ENCODE results near the gene KHDRBS2.

The KHDRBS2 gene

DNA sequence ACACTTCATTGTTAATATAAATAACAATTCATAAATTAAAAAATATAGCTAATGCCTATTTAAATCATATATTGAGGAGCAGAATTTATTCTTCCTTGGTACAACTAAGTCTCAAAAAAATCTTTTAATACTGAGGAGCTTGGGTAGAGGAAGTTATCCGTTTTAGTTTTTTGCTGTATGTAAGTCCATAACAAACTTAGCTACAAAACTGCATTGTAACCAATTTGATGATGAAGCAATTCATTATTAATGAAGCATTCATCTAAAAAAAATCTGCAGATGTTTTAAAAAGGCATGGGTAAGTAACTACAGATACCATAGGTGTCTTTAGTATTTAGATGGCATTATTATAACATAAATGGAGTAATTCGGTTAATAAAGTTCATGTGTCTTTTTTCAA is 1.3 kb downstream of the KHDRBS2 start:
- Histone ChIP-seq H3K36me3 (no peaks in the 10 kb centered on the region), H4K20me1 (no peaks in the 10 kb centered on the region), H3K4me2 (no peak overlapping the region), H3K27ac (no peak overlapping the region), H3K9ac (no peak overlapping the region), H3K4me1 (no peaks in the 10 kb centered on the region), H3K9me3 (replicated peaks in 1 of 11) (peaks cover 9 to 13% (median 12%) of the 10 kb centered on the region in 11 experiments), H3K4me3 (no peak overlapping the region), H3K27me3 (no peaks in the 10 kb centered on the region)
- TF ChIP-seq Cebpa-rat (IDR thresholded peaks at IDR 0.05) = no peak

DNA sequence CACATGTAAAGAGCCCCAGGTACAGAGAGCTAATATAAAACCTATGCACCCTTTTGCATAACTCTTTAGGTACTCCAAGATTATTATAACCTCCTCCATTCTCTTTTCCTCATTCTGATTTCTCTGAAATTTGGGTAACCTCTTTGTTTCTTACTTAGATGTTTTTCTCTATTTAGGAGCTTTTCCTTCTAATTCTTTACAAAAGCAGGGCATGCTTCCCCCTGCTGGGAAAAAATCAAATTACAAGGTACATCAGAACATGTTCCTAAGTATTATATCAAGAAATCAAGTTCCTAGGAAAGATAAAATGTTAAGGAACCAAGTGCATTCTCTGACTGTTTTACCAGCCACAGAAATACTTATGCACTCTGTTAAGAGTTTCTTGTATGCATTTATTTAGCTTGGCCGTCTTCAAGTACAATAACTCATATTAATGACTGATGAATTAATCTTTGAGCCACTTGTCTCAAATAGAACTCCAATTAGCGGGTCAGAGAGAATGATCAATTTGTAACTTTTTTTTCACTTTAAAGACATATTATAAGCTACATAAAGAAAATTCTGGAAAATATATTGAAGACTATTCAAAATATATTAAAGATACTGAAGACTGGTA is 2.1 kb downstream of the KHDRBS2 start:
- Histone ChIP-seq H3K4me1 (no peaks in the 10 kb centered on the region), H3K27me3 (no peaks in the 10 kb centered on the region), H3K9me3 (replicated peaks in 1 of 11) (peaks cover 9 to 13% (median 12%) of the 10 kb centered on the region in 11 experiments), H3K36me3 (no peaks in the 10 kb centered on the region), H3K27ac (no peak overlapping the region), H3K4me2 (no peak overlapping the region), H3K9ac (no peak overlapping the region), H3K4me3 (no peak overlapping the region), H4K20me1 (no peaks in the 10 kb centered on the region)
- TF ChIP-seq Cebpa-rat (IDR thresholded peaks at IDR 0.05) = no peak

DNA sequence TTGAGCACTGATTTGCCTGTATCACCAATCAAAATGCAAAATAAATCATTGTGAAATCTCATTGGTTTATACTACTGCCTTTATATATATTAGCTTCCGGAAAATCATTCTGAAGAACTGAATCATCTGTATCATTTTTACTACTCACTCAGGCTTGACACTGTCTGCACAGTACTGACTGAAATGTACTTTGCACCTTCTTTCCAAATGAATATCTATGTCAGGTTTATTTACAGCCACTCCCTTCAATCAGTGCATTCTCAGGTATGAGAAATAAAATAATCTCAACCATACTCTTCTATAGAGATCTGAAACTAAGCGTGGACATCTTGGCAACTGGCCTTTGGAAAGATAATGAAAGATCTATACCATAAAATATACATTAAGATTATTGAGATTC is 2.7 kb downstream of the KHDRBS2 start:
- Histone ChIP-seq H4K20me1 (no peaks in the 10 kb centered on the region), H3K4me1 (no peaks in the 10 kb centered on the region), H3K9me3 (replicated peaks in 1 of 11) (peaks cover 9 to 13% (median 12%) of the 10 kb centered on the region in 11 experiments), H3K27me3 (no peaks in the 10 kb centered on the region), H3K27ac (no peak overlapping the region), H3K4me3 (no peak overlapping the region), H3K36me3 (no peaks in the 10 kb centered on the region), H3K9ac (no peak overlapping the region), H3K4me2 (no peak overlapping the region)
- TF ChIP-seq Cebpa-rat (IDR thresholded peaks at IDR 0.05) = no peak

DNA sequence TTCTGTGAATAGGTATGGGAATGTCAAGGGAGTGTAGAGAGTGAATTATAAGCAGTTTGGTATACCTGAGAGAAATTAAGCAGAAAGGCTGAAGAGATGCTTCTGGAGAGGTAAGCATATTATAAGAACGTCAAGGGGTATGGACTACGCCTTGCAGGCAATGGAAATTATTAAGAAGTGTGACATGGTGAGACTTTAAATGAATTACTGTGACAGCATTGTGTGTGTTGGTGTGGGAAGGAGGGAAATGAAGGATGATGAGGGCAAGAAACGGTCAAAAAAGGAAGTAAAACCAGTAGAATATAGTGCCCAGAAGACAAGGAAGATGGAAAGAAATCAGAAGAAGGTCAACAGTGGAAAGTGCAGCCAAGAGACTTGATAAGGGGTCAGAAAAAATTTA is 5.9 kb downstream of the KHDRBS2 start:
- no peak overlapping the region for H3K27ac ChIP-seq
- no peaks in the 10 kb centered on the region for H3K9me3 ChIP-seq (replicated peaks in 1 of 11)
- TF ChIP-seq Cebpa-rat (IDR thresholded peaks at IDR 0.05) = no peak
- H3K4me3 ChIP-seq = no peak overlapping the region
- no peaks in the 10 kb centered on the region for H4K20me1 ChIP-seq
- no peak overlapping the region for H3K4me2 ChIP-seq
- no peaks in the 10 kb centered on the region for H3K4me1 ChIP-seq
- H3K36me3 ChIP-seq = no peaks in the 10 kb centered on the region
- no peaks in the 10 kb centered on the region for H3K27me3 ChIP-seq
- no peak overlapping the region for H3K9ac ChIP-seq

DNA sequence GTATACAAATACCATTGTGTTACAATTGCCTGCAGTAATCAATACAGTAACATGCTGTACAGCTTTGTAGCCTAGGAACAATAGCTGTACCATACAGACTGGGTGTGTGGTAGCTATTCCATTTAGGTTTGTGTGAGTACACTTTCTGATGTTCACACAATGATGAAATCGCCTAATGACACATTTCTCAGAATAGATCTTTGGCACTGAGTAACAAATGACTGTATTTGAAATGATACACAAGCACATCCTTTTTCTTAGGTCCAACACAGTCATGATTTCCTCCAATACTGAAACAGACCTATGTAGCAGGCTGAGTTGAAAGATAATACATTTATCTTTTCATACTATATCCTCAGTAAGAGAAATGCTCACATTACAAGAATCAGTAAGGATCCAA is 13.9 kb downstream of the KHDRBS2 start:
- no peak for TF ChIP-seq Cebpa-rat (IDR thresholded peaks at IDR 0.05)
- Histone ChIP-seq H3K4me2 (no peak overlapping the region), H3K4me1 (no peaks in the 10 kb centered on the region), H3K9ac (no peak overlapping the region), H3K36me3 (no peaks in the 10 kb centered on the region), H3K9me3 (replicated peaks in 1 of 11) (no peaks in the 10 kb centered on the region), H3K27me3 (no peaks in the 10 kb centered on the region), H3K27ac (no peak overlapping the region), H4K20me1 (no peaks in the 10 kb centered on the region), H3K4me3 (no peak overlapping the region)

DNA sequence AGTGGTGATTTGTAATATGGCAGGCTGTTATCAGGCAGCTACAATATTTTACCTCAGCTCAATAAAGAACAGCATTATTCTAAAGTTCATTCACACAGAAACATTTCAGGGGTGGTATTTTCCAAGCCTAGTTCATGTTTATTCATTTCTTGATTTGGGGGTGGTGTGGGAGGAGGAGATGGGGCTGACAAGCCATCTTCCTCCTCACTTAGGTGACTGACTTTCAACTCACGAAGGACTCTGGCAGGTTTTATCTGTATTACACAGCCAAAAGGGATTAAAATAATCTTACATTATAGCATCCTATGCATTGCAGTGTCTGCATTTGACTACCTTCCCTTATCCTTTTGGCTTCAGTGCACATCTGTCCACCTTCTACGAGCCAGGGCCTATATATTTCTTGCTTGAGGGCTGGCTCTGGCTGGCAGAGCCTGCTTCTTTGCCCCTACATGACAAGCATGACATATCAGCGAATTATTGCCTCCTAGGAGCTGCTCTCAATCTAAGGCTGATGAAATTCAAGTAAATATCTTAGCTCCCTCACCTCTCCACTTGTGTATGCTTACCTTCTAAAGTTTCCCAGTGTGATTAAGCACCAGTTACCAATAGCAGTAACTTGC is 20.0 kb downstream of the KHDRBS2 start:
- H3K9ac ChIP-seq = no peak overlapping the region
- H3K4me1 ChIP-seq = no peaks in the 10 kb centered on the region
- H3K36me3 ChIP-seq = no peaks in the 10 kb centered on the region
- TF ChIP-seq Cebpa-rat (IDR thresholded peaks at IDR 0.05) = no peak
- H3K4me3 ChIP-seq = no peak overlapping the region
- no peaks in the 10 kb centered on the region for H4K20me1 ChIP-seq
- no peak overlapping the region for H3K4me2 ChIP-seq
- H3K27ac ChIP-seq = no peak overlapping the region
- no peaks in the 10 kb centered on the region for H3K27me3 ChIP-seq
- no peaks in the 10 kb centered on the region for H3K9me3 ChIP-seq (replicated peaks in 1 of 11)

DNA sequence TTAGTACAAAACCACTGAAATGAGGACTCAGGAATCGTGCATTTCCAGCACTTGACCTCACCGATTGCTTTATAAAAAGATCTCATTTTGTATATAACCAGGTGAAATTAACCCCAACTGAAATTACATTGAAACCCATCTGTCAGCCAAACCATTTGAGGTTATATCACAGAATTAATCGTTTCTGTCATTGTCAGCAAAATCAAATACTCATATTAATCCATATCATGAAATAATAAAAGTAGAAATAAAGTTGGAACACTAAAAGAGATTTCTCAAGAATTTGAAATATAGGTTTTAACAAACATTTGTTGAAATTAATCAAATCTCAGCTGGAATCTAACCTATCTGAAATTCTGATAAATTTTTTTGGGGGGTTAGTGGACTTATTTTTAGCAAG is 23.7 kb downstream of the KHDRBS2 start:
- TF ChIP-seq Cebpa-rat (IDR thresholded peaks at IDR 0.05) = no peak
- H3K27me3 ChIP-seq = no peaks in the 10 kb centered on the region
- H3K9ac ChIP-seq = no peak overlapping the region
- H3K4me3 ChIP-seq = no peak overlapping the region
- no peak overlapping the region for H3K27ac ChIP-seq
- H3K4me2 ChIP-seq = no peak overlapping the region
- H3K4me1 ChIP-seq = no peaks in the 10 kb centered on the region
- H3K9me3 ChIP-seq (replicated peaks in 1 of 11) = no peaks in the 10 kb centered on the region
- H4K20me1 ChIP-seq = no peaks in the 10 kb centered on the region
- H3K36me3 ChIP-seq = no peaks in the 10 kb centered on the region

DNA sequence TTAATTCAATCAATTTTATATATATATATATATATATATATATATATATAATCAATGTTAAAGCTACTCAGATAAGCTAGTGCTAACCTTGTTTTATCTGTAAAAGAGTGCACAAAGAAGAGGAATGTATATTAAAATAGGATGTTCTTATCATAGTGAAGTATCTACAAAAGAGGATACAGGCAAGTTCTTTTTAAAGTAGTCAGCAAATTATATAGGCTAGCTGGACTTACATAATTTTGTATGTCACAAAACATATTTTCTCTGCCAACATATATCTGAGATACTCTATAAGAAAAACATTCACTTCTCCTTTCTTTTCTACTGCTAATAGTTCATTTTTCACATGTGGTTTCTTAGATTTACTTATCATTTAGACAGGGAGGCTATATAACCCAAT is 39.9 kb downstream of the KHDRBS2 start:
- H3K27ac ChIP-seq = no peak overlapping the region
- no peaks in the 10 kb centered on the region for H3K9me3 ChIP-seq (replicated peaks in 1 of 11)
- no peak overlapping the region for H3K9ac ChIP-seq
- no peak overlapping the region for H3K4me3 ChIP-seq
- no peaks in the 10 kb centered on the region for H3K27me3 ChIP-seq
- no peak overlapping the region for H3K4me2 ChIP-seq
- H4K20me1 ChIP-seq = no peaks in the 10 kb centered on the region
- no peaks in the 10 kb centered on the region for H3K36me3 ChIP-seq
- H3K4me1 ChIP-seq = no peaks in the 10 kb centered on the region
- no peak for TF ChIP-seq Cebpa-rat (IDR thresholded peaks at IDR 0.05)

DNA sequence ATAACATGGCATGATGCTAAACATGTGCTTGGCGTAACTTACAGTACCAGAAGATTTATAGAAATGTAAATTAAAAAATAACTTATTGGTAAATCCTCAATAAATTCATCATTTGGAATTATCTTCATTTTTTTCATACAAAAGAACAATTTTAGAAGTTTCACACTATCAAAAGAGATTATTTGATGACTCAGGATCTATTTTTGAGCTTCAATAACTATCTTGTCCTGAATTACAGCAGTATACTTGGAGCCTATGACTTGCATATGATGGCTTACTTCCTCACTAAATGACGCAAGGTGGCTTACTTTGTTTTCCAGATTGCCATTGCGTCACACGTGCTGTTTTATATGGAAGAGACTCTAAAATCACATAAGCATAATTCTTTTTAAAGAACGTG is 49.2 kb downstream of the KHDRBS2 start:
- H3K4me1 ChIP-seq = no peaks in the 10 kb centered on the region
- no peak overlapping the region for H3K4me2 ChIP-seq
- H3K36me3 ChIP-seq = no peaks in the 10 kb centered on the region
- no peaks in the 10 kb centered on the region for H4K20me1 ChIP-seq
- H3K27me3 ChIP-seq = no peaks in the 10 kb centered on the region
- peaks cover 0 to 4% (median 0%) of the 10 kb centered on the region in 11 experiments; a peak in 1 of 22 replicates for H3K9me3 ChIP-seq (replicated peaks in 1 of 11)
- no peak overlapping the region for H3K27ac ChIP-seq
- no peak overlapping the region for H3K9ac ChIP-seq
- TF ChIP-seq Cebpa-rat (IDR thresholded peaks at IDR 0.05) = peak in 2 of 11 experiments; percentile 25 to 29; a peak in 3 of 22 replicates
- H3K4me3 ChIP-seq = no peak overlapping the region

DNA sequence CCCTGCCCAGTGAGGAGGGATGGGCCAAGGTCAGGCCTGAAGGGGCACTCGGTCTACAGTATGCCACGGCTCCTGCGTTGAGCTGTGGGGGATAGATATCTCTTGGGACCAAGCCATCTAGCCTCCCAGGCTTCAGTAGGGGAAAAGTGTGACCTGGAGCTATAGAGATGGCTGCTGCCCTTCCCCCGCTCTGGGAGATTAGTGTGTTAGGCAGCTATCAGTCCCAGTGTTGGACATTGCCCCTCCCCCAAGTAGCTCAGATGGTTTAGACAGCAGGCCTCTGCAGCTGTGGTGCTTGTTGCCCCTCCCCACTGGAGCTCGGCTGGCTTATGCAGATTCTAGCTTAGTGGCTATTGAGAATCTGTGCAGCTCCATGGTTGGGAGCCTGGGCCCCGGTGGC is 56.8 kb downstream of the KHDRBS2 start:
- Histone ChIP-seq H3K27ac (no peak overlapping the region), H4K20me1 (no peaks in the 10 kb centered on the region), H3K4me1 (no peaks in the 10 kb centered on the region), H3K4me3 (no peak overlapping the region), H3K27me3 (no peaks in the 10 kb centered on the region), H3K9me3 (replicated peaks in 1 of 11) (peaks cover 0 to 10% (median 0%) of the 10 kb centered on the region in 11 experiments; a peak in 3 of 22 replicates), H3K4me2 (no peak overlapping the region), H3K36me3 (no peaks in the 10 kb centered on the region), H3K9ac (no peak overlapping the region)
- TF ChIP-seq Cebpa-rat (IDR thresholded peaks at IDR 0.05) = no peak
